HG02938 (cell line): ENCODE results near the gene RAG1.

Source experiments
- ATAC-seq: cut with Tn5 transposase; IDR thresholded peaks from one replicate; pipeline ENCODE4 v1.9.1; 2021; ENCODE audit warnings: mild to moderate bottlenecking, moderate library complexity; ENCODE audit not compliant: unreplicated experiment

The RAG1 gene

GRCh38 chr11:36627006-36627405 lies 59.2 kb downstream of the RAG1 start:
- ATAC-seq, result no peak

- ATAC-seq, result no peak
These were observed 59.7 kb downstream of the RAG1 start for GRCh38 chr11:36627471-36627870.

GRCh38 chr11:36628141-36628540 lies 60.3 kb downstream of the RAG1 start:
- no peak for ATAC-seq

GRCh38 chr11:36628765-36629244 lies 61.0 kb downstream of the RAG1 start:
- ATAC-seq, result no peak
